HepG2 (cell line): ENCODE measurements around the gene ARMH4. TPM values are rescaled to one million over a fixed set of nuclear protein-coding genes. Genes with fewer than 3 reads are reported as not detected.

Experiments
- ATAC-seq: fragments of 200-7000 bp; cut with Tn5 transposase; 3 replicates; pipeline ENCODE4 v1.9.1; 2020; ENCODE audit warnings: mild to moderate bottlenecking, moderate library complexity
- BruUV-seq: library from RNA; stranded (reverse); fragments of 400-500 nt; replicated peaks from 2 replicates; lab custom pipeline; 2021; lab: Mats Ljungman, UMichigan
- CTCF ChIA-PET: fragments of 300-600 bp; formaldehyde crosslinking; extraction: SDS; loops from one replicate; lab custom pipeline; 2021; ENCODE audit warnings: low total read pairs, inconsistent platforms, low intra/inter-chr PET ratio; lab: Yijun Ruan, JAX
- POLR2A ChIA-PET: fragments of 350-600 bp; sonication (Branson Sonifier 250); formaldehyde crosslinking; loops from one replicate; lab custom pipeline; 2020; ENCODE audit warnings: antibody characterized with exemption, inconsistent platforms; lab: Yijun Ruan, JAX
- DNase-seq: peaks from one replicate; pipeline ENCODE4 v3.0.0-alpha.2; 2015; ENCODE audit warnings: low spot score
- FAIRE-seq: peaks from 3 replicates; lab custom pipeline; 2011; peaks lifted over from hg19 to GRCh38; lab: Jason Lieb, UNC
- H2AFZ ChIP-seq: one replicate; pipeline ENCODE4 v1.6.1; 2011; ENCODE audit warnings: low read length, inconsistent platforms
- H3K27ac ChIP-seq: fragments of 300-600 bp; 3 replicates; pipeline ENCODE4 v1.8.0; 2011; ENCODE audit warnings: mixed run types, mild to moderate bottlenecking, mixed read lengths, low read length, inconsistent platforms; ENCODE audit not compliant: insufficient read depth; ENCODE audit errors: extremely low read length
- H3K27me3 ChIP-seq, 2 experiments: fragments of 200-600 bp in 1 of 2; 2 replicates in 1 of 2; 3 replicates in 1 of 2; pipeline versions ENCODE4 v1.6.0 to v1.8.0; 2011; ENCODE audit warnings: low read length in 2 of 2, mild to moderate bottlenecking in 2 of 2, moderate library complexity in 2 of 2, inconsistent platforms in 1 of 2; ENCODE audit not compliant: insufficient read depth in 2 of 2, control insufficient read depth in 1 of 2
- H3K36me3 ChIP-seq, 2 experiments: fragments of 200-600 bp in 1 of 2; replicated peaks in 1 of 2; 2 replicates in 1 of 2; 3 replicates in 1 of 2; pipeline versions ENCODE4 v1.5.1 to v1.8.0; 2011; ENCODE audit warnings: low read length in 2 of 2, inconsistent platforms in 1 of 2; ENCODE audit not compliant: insufficient read depth in 2 of 2, control insufficient read depth in 1 of 2
- H3K4me1 ChIP-seq: 2 replicates; pipeline ENCODE4 v1.5.1; 2012; ENCODE audit warnings: low read length, inconsistent platforms; ENCODE audit not compliant: insufficient read depth
- H3K4me2 ChIP-seq: 2 replicates; pipeline ENCODE4 v1.6.0; 2011; ENCODE audit warnings: low read depth, low read length, inconsistent platforms
- H3K4me3 ChIP-seq, 3 experiments: fragments of 200-600 bp in 1 of 3; sonication (generic), shearing (Covaris generic) in 1 of 3; replicated peaks in 1 of 3; 2 replicates each; pipeline ENCODE4 v1.5.1; 2011 to 2016; ENCODE audit warnings: low read length in 3 of 3, inconsistent platforms in 2 of 3, low read depth in 2 of 3, mild to moderate bottlenecking in 2 of 3, control low read depth in 1 of 3, mixed read lengths in 1 of 3; ENCODE audit not compliant: insufficient read depth in 1 of 3
- H3K79me2 ChIP-seq: one replicate; pipeline ENCODE4 v1.6.1; 2011; ENCODE audit warnings: low read length, inconsistent platforms; ENCODE audit not compliant: insufficient read depth
- H3K9ac ChIP-seq: 2 replicates; pipeline ENCODE4 v1.6.0; 2011; ENCODE audit warnings: mild to moderate bottlenecking, low read depth, low read length, inconsistent platforms; ENCODE audit not compliant: insufficient read depth
- H3K9me3 ChIP-seq: 2 replicates; pipeline ENCODE4 v1.5.1; 2012; ENCODE audit warnings: mild to moderate bottlenecking, low read length
- H4K20me1 ChIP-seq: 2 replicates; pipeline ENCODE4 v1.6.0; 2011; ENCODE audit warnings: inconsistent platforms, mild to moderate bottlenecking, low read length, moderate library complexity; ENCODE audit not compliant: insufficient read depth
- CCDC6 ChIP-seq: sonication (generic); formaldehyde crosslinking; IDR thresholded peaks from 2 replicates; pipeline ENCODE4 v1.8.1; 2022; ENCODE audit warnings: mild to moderate bottlenecking, missing genetic modification reagents, moderate library complexity
- DNMT1 ChIP-seq: sonication (generic); formaldehyde crosslinking; IDR thresholded peaks from 2 replicates; pipeline ENCODE4 v1.5.1; 2020; ENCODE audit warnings: mild to moderate bottlenecking, missing genetic modification reagents
- EED ChIP-seq: sonication (generic); formaldehyde crosslinking; IDR thresholded peaks from 2 replicates; pipeline ENCODE4 v1.5.0; 2020; ENCODE audit warnings: mild to moderate bottlenecking, missing genetic modification reagents
- FOXJ3 ChIP-seq: sonication (generic); formaldehyde crosslinking; IDR thresholded peaks from 2 replicates; pipeline ENCODE4 v1.4.0; 2020; ENCODE audit warnings: missing genetic modification reagents, mild to moderate bottlenecking, borderline replicate concordance
- GTF2F1 ChIP-seq: fragments of 150-350 bp; IDR thresholded peaks from 2 replicates; pipeline ENCODE4 v1.6.1; 2014; ENCODE audit warnings: low read length
- GZF1 ChIP-seq: sonication (generic); formaldehyde crosslinking; IDR thresholded peaks from 2 replicates; pipeline ENCODE4 v1.5.1; 2020; ENCODE audit warnings: mild to moderate bottlenecking, missing genetic modification reagents
- HDAC2 ChIP-seq: sonication (generic); formaldehyde crosslinking; IDR thresholded peaks from 2 replicates; pipeline ENCODE4 v1.4.0; 2020; ENCODE audit warnings: missing genetic modification reagents
- HOMEZ ChIP-seq: IDR thresholded peaks from 2 replicates; pipeline ENCODE4 v1.6.1; 2016; ENCODE audit warnings: low read depth
- MBNL3 ChIP-seq: fragments of 250-450 bp; sonication (Bioruptor Pico); conservative IDR thresholded peaks from 2 replicates; pipeline ENCODE4 v1.8.0; 2022; ENCODE audit warnings: mild to moderate bottlenecking, inconsistent platforms
- NAIF1 ChIP-seq: sonication (generic); formaldehyde crosslinking; IDR thresholded peaks from 2 replicates; pipeline ENCODE4 v1.5.0; 2020; ENCODE audit warnings: mild to moderate bottlenecking, missing genetic modification reagents, borderline replicate concordance
- NBN ChIP-seq: fragments of 450-650 bp; conservative IDR thresholded peaks from 2 replicates; pipeline ENCODE4 v1.6.1; 2017
- PATZ1 ChIP-seq: sonication (generic); formaldehyde crosslinking; IDR thresholded peaks from 2 replicates; pipeline ENCODE4 v1.4.0; 2020; ENCODE audit warnings: missing genetic modification reagents
- SIN3A ChIP-seq: IDR thresholded peaks from 2 replicates; pipeline ENCODE4 v1.6.1; 2011; ENCODE audit warnings: low read depth, mild to moderate bottlenecking, control low read depth, low read length, borderline replicate concordance
- SMAD3 ChIP-seq: sonication (generic); formaldehyde crosslinking; IDR thresholded peaks from 2 replicates; pipeline ENCODE4 v1.4.0; 2020; ENCODE audit warnings: missing genetic modification reagents
- TIGD3 ChIP-seq: sonication (generic); formaldehyde crosslinking; IDR thresholded peaks from 2 replicates; pipeline ENCODE4 v1.5.1; 2020; ENCODE audit warnings: mild to moderate bottlenecking, missing genetic modification reagents, borderline replicate concordance
- ZNF274 ChIP-seq: sonication (generic); formaldehyde crosslinking; IDR thresholded peaks from 2 replicates; pipeline ENCODE4 v1.5.1; 2020; ENCODE audit warnings: mild to moderate bottlenecking, missing genetic modification reagents
- ZNF3 ChIP-seq: IDR thresholded peaks from 2 replicates; pipeline ENCODE4 v1.7.0; 2017; ENCODE audit warnings: inconsistent platforms
- ZNF589 ChIP-seq: sonication (generic); formaldehyde crosslinking; conservative IDR thresholded peaks from 2 replicates; pipeline ENCODE4 v1.8.0; 2022; ENCODE audit warnings: mild to moderate bottlenecking, moderate library complexity, missing genetic modification reagents
- ZNF790 ChIP-seq: sonication (generic); formaldehyde crosslinking; IDR thresholded peaks from 2 replicates; pipeline ENCODE4 v1.8.0; 2022; ENCODE audit warnings: missing genetic modification reagents, mild to moderate bottlenecking, borderline replicate concordance
- whole genome bisulfite sequencing: methylation state at CpG from one replicate; pipeline ENCODE4 v1.1.6; 2017; ENCODE audit warnings: low lambda C conversion rate; 5-methylcytosine and 5-hydroxymethylcytosine counted together
- in situ Hi-C: cut with HindIII; loops from 2 replicates; pipeline ENCODE4 v1.10.0; 2017; ENCODE audit warnings: low pct_unique_long_range_greater_than_20kb; ENCODE audit not compliant: extremely low pct_ligation_motif_present
- intact Hi-C: fragments of 100-400 bp; cut with micrococcal nuclease; formaldehyde crosslinking; loops from one replicate; pipeline ENCODE4 v1.10.0; 2022; ENCODE audit not compliant: unreplicated experiment
- polyA plus RNA-seq, 8 experiments: library from polyadenylated mRNA; depleted of rRNA in 3 of 8; stranded (reverse) in 7 of 8; unstranded in 1 of 8; fragments of >200 nt; fragmentation: Illumina TruSeq in 4 of 8; extraction: Trizol in 4 of 8; gene quantifications; 2 replicates each; pipeline versions ENCODE4 v1.2.1 to v1.2.3, GENCODE V29; 2011 to 2016; ENCODE audit warnings: low read depth in 4 of 8, missing spikeins in 1 of 8, mixed read lengths in 1 of 8; ENCODE audit not compliant: insufficient read depth in 1 of 8
- total RNA-seq, 5 experiments: library from RNA; depleted of rRNA; stranded (reverse); fragments of >200 nt; fragmentation: Illumina TruSeq; extraction: Trizol; gene quantifications; 2 replicates each; pipeline ENCODE4 v1.2.3, GENCODE V29; 2016; ENCODE audit warnings: low read depth in 1 of 5

The ARMH4 gene
- total and polyA plus RNA-seq, 2 of the 13 experiments (the other 11 are each of a cell fraction or from before 2014, with no cell fraction given) = 0.02 to 0.18 TPM

- Histone ChIP-seq H2AFZ (no peak overlapping the region), H3K27ac (no peak overlapping the region), H4K20me1 (no peaks in the 10 kb centered on the region), H3K27me3 (peaks cover 0 to 1% of the 10 kb centered on the region in 2 experiments; a peak in 1 of 5 replicates), H3K4me2 (no peak overlapping the region), H3K9ac (no peak overlapping the region), H3K9me3 (no peaks in the 10 kb centered on the region), H3K4me1 (no peaks in the 10 kb centered on the region), H3K36me3 (no peaks in the 10 kb centered on the region), H3K79me2 (no peaks in the 10 kb centered on the region), H3K4me3 (no peak overlapping the region)
- intact Hi-C loops = no loop called here
- TF ChIP-seq NBN (no peak), EED (no peak), MBNL3 (no peak), SMAD3 (CRISPR knock-in tag) (no peak), GTF2F1 (no peak), CCDC6 (CRISPR knock-in tag) (no peak), ZNF589 (CRISPR knock-in tag) (no peak), HDAC2 (CRISPR knock-in tag) (no peak), ZNF274 (CRISPR knock-in tag) (no peak), ZNF3 (CRISPR knock-in tag) (no peak), ZNF790 (CRISPR knock-in tag) (no peak), SIN3A (no peak), DNMT1 (CRISPR knock-in tag) (no peak), HOMEZ (CRISPR knock-in tag) (no peak), GZF1 (CRISPR knock-in tag) (no peak), NAIF1 (CRISPR knock-in tag) (no peak), FOXJ3 (CRISPR knock-in tag) (no peak), TIGD3 (CRISPR knock-in tag) (no peak), PATZ1 (CRISPR knock-in tag) (no peak)
- DNase-seq (no peak), ATAC-seq (no peak), FAIRE-seq (no peak)
- ChIA-PET CTCF (no interaction called here), POLR2A (no interaction called here)
- 0% methylated on average over 1 of the region's 1 CpG for WGBS
- in situ Hi-C loops = no loop called here
- BruUV-seq = no TSS peak
Measured at GRCh38 chr14:58098507-58098906, 53.5 kb downstream of the ARMH4 start.
